ENCODE data around the gene CCP110. TPM values are rescaled to one million over a fixed set of nuclear protein-coding genes. Genes with fewer than 3 reads are reported as not detected.

The CCP110 gene
- polyA plus RNA-seq, 1 donor (not counting 4 experiments of a cell fraction or from before 2014, with no cell fraction given), result 5.5 TPM

GRCh38 chr16:19555186-19555937 is 31.6 kb downstream of the CCP110 start, which contains the start of gene VPS35L:
VPS35L (plus strand) TSS chr16:19555703; CDS start chr16:19555730, 27 bp downstream.
- Histone ChIP-seq H4K20me1 (ENCODE audit: control insufficient read depth, extremely low read depth, insufficient read depth, low read length) (no peaks in the 10 kb centered on the region), H3K79me2 (ENCODE audit: control insufficient read depth, insufficient read depth, low read length) (no peaks in the 10 kb centered on the region), H3K27ac (ENCODE audit: control insufficient read depth, insufficient read depth, low read length) (peak within 1 kb of the TSS; percentile 76), H3K4me1 (ENCODE audit: control insufficient read depth, extremely low read depth, insufficient read depth, low read length) (peaks cover 5% of the 10 kb centered on the region), H2AFZ (ENCODE audit: control insufficient read depth, low read length) (peak within 1 kb of the TSS; percentile 99), H3K27me3 (ENCODE audit: control insufficient read depth, extremely low read depth, insufficient read depth, low read length) (no peaks in the 10 kb centered on the region), H3K4me2 (ENCODE audit: control insufficient read depth, extremely low read depth, insufficient read depth, low read depth, low read length) (peak within 1 kb of the TSS; percentile 96), H3K4me3 (ENCODE audit: control insufficient read depth in 2 of 3, extremely low read depth in 1 of 3, insufficient read depth in 2 of 3, low read depth in 1 of 3, low read length in 3 of 3) (peak within 1 kb of the TSS; percentile 67 to 93 (median 81)), H3K9ac (ENCODE audit: control insufficient read depth, extremely low read depth, insufficient read depth, low read length) (peak within 1 kb of the TSS; percentile 88), H3K9me1 (ENCODE audit: control insufficient read depth, extremely low read depth, insufficient read depth, low read length) (no peaks in the 10 kb centered on the region), H3K36me3 (ENCODE audit: control insufficient read depth in 2 of 2, extremely low read depth in 1 of 2, insufficient read depth in 2 of 2, low read length in 2 of 2) (no peaks in the 10 kb centered on the region), H3K9me3 (ENCODE audit: control insufficient read depth, low read depth, low read length) (no peaks in the 10 kb centered on the region)
- FAIRE-seq (no peak), DNase-seq (ENCODE audit: low read depth, low spot score) (peak; percentile 94)
- dilution Hi-C loops (cut with MboI; ENCODE audit: extremely low pct_ligation_motif_present, low sequenced_read_pairs), result no loop called here
- peak; percentile 79 to 91 (median 87) for TF ChIP-seq CTCF (optimal IDR thresholded peaks at IDR 0.05 in 1 of 3, IDR thresholded peaks at IDR 0.05 in 1 of 3, conservative IDR thresholded peaks at IDR 0.05 in 1 of 3; ENCODE audit: extremely low read depth in 1 of 3, insufficient read depth in 2 of 3, low read length in 3 of 3)
- no peak for TF ChIP-seq EZH2 (IDR thresholded peaks at IDR 0.05; ENCODE audit: low read length)

- DNase-seq (ENCODE audit: low read depth, low spot score), result peak; percentile 23
- H3K27ac ChIP-seq (ENCODE audit: control insufficient read depth, insufficient read depth, low read length), result peak overlapping the region; percentile 76
- H3K9me1 ChIP-seq (ENCODE audit: control insufficient read depth, extremely low read depth, insufficient read depth, low read length), result no peaks in the 10 kb centered on the region
- H3K4me1 ChIP-seq (ENCODE audit: control insufficient read depth, extremely low read depth, insufficient read depth, low read length), result peaks cover 5% of the 10 kb centered on the region
- no peaks in the 10 kb centered on the region for H3K36me3 ChIP-seq (ENCODE audit: control insufficient read depth in 2 of 2, extremely low read depth in 1 of 2, insufficient read depth in 2 of 2, low read length in 2 of 2)
- H3K27me3 ChIP-seq (ENCODE audit: control insufficient read depth, extremely low read depth, insufficient read depth, low read length), result no peaks in the 10 kb centered on the region
- H2AFZ ChIP-seq (ENCODE audit: control insufficient read depth, low read length), result peak overlapping the region; percentile 99
- no peak for FAIRE-seq
- H3K9ac ChIP-seq (ENCODE audit: control insufficient read depth, extremely low read depth, insufficient read depth, low read length), result peak overlapping the region; percentile 88
- peak in 1 of 3 experiments; percentile 25 for TF ChIP-seq CTCF (optimal IDR thresholded peaks at IDR 0.05 in 1 of 3, IDR thresholded peaks at IDR 0.05 in 1 of 3, conservative IDR thresholded peaks at IDR 0.05 in 1 of 3; ENCODE audit: extremely low read depth in 1 of 3, insufficient read depth in 2 of 3, low read length in 3 of 3)
- no peak for TF ChIP-seq EZH2 (IDR thresholded peaks at IDR 0.05; ENCODE audit: low read length)
- peak overlapping the region; percentile 96 for H3K4me2 ChIP-seq (ENCODE audit: control insufficient read depth, extremely low read depth, insufficient read depth, low read depth, low read length)
- dilution Hi-C loops (cut with MboI; ENCODE audit: extremely low pct_ligation_motif_present, low sequenced_read_pairs), result no loop called here
- peak overlapping the region; percentile 67 to 93 (median 81) for H3K4me3 ChIP-seq (ENCODE audit: control insufficient read depth in 2 of 3, extremely low read depth in 1 of 3, insufficient read depth in 2 of 3, low read depth in 1 of 3, low read length in 3 of 3)
- H3K79me2 ChIP-seq (ENCODE audit: control insufficient read depth, insufficient read depth, low read length), result no peaks in the 10 kb centered on the region
- H3K9me3 ChIP-seq (ENCODE audit: control insufficient read depth, low read depth, low read length), result no peaks in the 10 kb centered on the region
- H4K20me1 ChIP-seq (ENCODE audit: control insufficient read depth, extremely low read depth, insufficient read depth, low read length), result no peaks in the 10 kb centered on the region
These were observed 32.4 kb downstream of the CCP110 start for GRCh38 chr16:19555938-19556771.
